Lung (tissue), 12 donors: ENCODE measurements around the gene NCAM1. TPM values are rescaled to one million over a fixed set of nuclear protein-coding genes. Genes with fewer than 3 reads are reported as not detected.
A peak's percentile ranks its signal among the peaks of the same experiment; 100 is the strongest.

Source experiments
- ATAC-seq: fragments of 200-7000 bp; cut with Tn5 transposase; one replicate; pipeline ENCODE4 v1.9.1; 2020; ENCODE audit warnings: moderate number of reproducible peaks; ENCODE audit not compliant: insufficient read depth, low FRiP score
- DNase-seq, 3 donors: peaks; one replicate each; pipeline ENCODE4 v3.0.0-alpha.2; 2013 to 2017
- H3K27ac ChIP-seq, 2 donors: one replicate each; pipeline ENCODE4 v1.5.1; 2013; ENCODE audit warnings: mild to moderate bottlenecking in 2 of 2, moderate library complexity in 2 of 2, control low read depth in 1 of 2, inconsistent platforms in 1 of 2, low read depth in 1 of 2, low read length in 1 of 2
- H3K27me3 ChIP-seq, 3 donors: one replicate each; pipeline ENCODE4 v1.5.1; 2013; ENCODE audit warnings: low read length in 2 of 3; ENCODE audit not compliant: control insufficient read depth in 3 of 3, insufficient read depth in 3 of 3
- H3K36me3 ChIP-seq, 4 donors: one replicate each; pipeline ENCODE4 v1.5.1; 2013; ENCODE audit warnings: low read length in 4 of 4, mild to moderate bottlenecking in 1 of 4, moderate library complexity in 1 of 4; ENCODE audit not compliant: control insufficient read depth in 4 of 4, insufficient read depth in 4 of 4
- H3K4me1 ChIP-seq, 5 donors: one replicate each; pipeline ENCODE4 v1.5.1; 2013; ENCODE audit warnings: low read length in 5 of 5, mild to moderate bottlenecking in 2 of 5, moderate library complexity in 1 of 5; ENCODE audit not compliant: control insufficient read depth in 5 of 5, insufficient read depth in 5 of 5
- H3K4me3 ChIP-seq: one replicate; pipeline ENCODE4 v1.5.1; 2013; ENCODE audit warnings: mild to moderate bottlenecking, control low read depth, moderate library complexity
- H3K9ac ChIP-seq, 2 donors: one replicate each; pipeline ENCODE4 v1.5.1; 2013; ENCODE audit warnings: low read length in 2 of 2, control low read depth in 1 of 2; ENCODE audit not compliant: insufficient read depth in 1 of 2
- H3K9me3 ChIP-seq, 4 donors: one replicate each; pipeline ENCODE4 v1.5.1; 2013; ENCODE audit warnings: low read length in 3 of 4, mild to moderate bottlenecking in 1 of 4, moderate library complexity in 1 of 4; ENCODE audit not compliant: control insufficient read depth in 4 of 4, insufficient read depth in 3 of 4
- CTCF ChIP-seq: IDR thresholded peaks from 2 replicates; pipeline ENCODE4 v1.5.1; 2012; ENCODE audit warnings: mild to moderate bottlenecking; ENCODE audit errors: control extremely low read depth, extremely low read depth
- WGBS, 2 donors: extraction: QIAGEN DNeasy Blood & Tissue Kit; methylation state at CpG; one replicate each; pipeline ENCODE4 v1.1.7; 2013; 5-methylcytosine and 5-hydroxymethylcytosine counted together
- polyA plus RNA-seq, 2 donors: library from polyadenylated mRNA; stranded (reverse); fragments of 200-250 nt; gene quantifications; one replicate each; pipeline ENCODE4 v1.2.1, GENCODE V29; 2013
- total RNA-seq, 2 donors: library from RNA; depleted of rRNA in 1 of 2; stranded (reverse); fragments of >200 nt in 1 of 2; gene quantifications; one replicate each; pipeline ENCODE4 v1.2.1, GENCODE V29; 2014 to 2021
- donor health status: control.
- donor health status: control.
- donor health status: Bipolar disorder and iron deficiency.
- donor health status: healthy.
- donor health status: DM: yes; HTN: yes; CAD: no.

Gene NCAM1
- total and polyA plus RNA-seq, 4 donors, result 0.28 to 36.5 (median 2.4) TPM

DNA sequence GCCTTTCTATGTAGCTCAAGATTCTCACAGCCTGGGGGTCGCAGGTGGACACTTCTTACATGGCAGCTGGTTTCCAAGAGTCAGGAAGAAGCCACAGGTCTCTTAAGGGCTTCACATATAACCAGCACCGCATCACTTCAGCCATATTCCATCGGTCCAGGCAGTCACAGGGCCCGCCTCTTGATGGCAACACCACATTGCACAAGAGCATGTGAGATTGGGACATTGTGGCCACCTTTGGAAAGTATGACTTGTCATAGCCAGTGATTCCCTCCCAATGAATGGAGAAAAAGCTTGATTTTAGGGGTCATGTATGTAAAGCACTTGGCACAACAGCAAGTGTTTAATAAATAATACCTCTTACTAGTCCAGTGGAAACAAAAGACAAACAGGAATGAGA is 98.3 kb downstream of the NCAM1 start:
- DNase-seq, result no peak

GRCh38 chr11:113065330-113065729 is 104.1 kb downstream of the NCAM1 start:
- ATAC-seq (no peak), DNase-seq (no peak)
- 54 to 70% methylated on average over 1 of the region's 1 CpG for WGBS, 2 donors
- H3K36me3 ChIP-seq, result no peaks in the 10 kb centered on the region
- no peak overlapping the region for H3K9ac ChIP-seq
- H3K4me1 ChIP-seq, result no peaks in the 10 kb centered on the region
- no peak overlapping the region for H3K27ac ChIP-seq
- H3K9me3 ChIP-seq, result no peaks in the 10 kb centered on the region
- no peak overlapping the region for H3K4me3 ChIP-seq
- H3K27me3 ChIP-seq, result no peaks in the 10 kb centered on the region
- TF ChIP-seq CTCF, result no peak

More for the DNA sequence above, 98.3 kb downstream of the NCAM1 start:
- 74 to 81% methylated on average over 4 of the region's 4 CpGs for WGBS, 2 donors
- no peak for TF ChIP-seq CTCF
- ATAC-seq, result no peak
- Histone ChIP-seq H3K27ac (no peak overlapping the region), H3K36me3 (no peaks in the 10 kb centered on the region), H3K27me3 (no peaks in the 10 kb centered on the region), H3K4me3 (no peak overlapping the region), H3K9me3 (peaks cover 0 to 2% (median 0%) of the 10 kb centered on the region in 4 donors), H3K9ac (no peak overlapping the region), H3K4me1 (no peaks in the 10 kb centered on the region)

DNA sequence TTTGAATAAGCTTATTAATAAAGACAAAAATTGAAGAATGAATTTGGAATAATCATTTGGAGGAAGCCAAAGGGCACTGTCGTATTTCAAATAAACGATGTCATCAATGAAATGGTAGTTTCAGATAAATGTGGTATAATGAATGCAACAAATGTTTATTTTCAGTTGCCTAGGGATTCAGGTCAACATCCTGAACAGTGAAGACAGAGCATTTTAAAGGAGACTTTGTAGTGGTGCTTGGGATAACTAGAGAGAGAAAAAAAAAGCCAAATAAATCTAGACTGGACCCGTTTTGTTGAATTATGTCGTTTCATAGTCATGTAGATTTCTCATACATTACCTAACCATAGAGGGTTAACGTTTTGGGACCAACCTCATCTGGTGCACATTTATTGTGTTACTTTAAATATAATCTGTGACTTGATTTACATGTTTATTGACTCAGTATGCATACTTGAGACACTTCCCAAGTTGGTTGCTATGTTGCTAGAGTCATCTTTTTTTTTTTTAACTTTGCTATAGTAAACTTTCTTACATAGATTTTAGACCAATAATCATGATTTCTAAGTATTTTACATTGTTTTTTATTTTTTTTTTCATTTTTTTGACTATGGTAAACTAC is 111.1 kb downstream of the NCAM1 start:
- H3K36me3 ChIP-seq, result no peaks in the 10 kb centered on the region
- H3K9me3 ChIP-seq, result peaks cover 0 to 3% (median 0%) of the 10 kb centered on the region in 4 donors
- peaks cover 0 to 14% (median 0%) of the 10 kb centered on the region in 5 donors for H3K4me1 ChIP-seq
- H3K9ac ChIP-seq, result no peak overlapping the region
- peak in 2 of 3 donors; percentile 15 to 16 for DNase-seq
- WGBS, 2 donors, result 68 to 82% methylated on average over 5 of the region's 5 CpGs
- H3K27ac ChIP-seq, result no peak overlapping the region
- ATAC-seq, result no peak
- no peaks in the 10 kb centered on the region for H3K27me3 ChIP-seq
- no peak for TF ChIP-seq CTCF
- no peak overlapping the region for H3K4me3 ChIP-seq
